ENCODE results near the gene SLC39A12.

Gene SLC39A12

DNA sequence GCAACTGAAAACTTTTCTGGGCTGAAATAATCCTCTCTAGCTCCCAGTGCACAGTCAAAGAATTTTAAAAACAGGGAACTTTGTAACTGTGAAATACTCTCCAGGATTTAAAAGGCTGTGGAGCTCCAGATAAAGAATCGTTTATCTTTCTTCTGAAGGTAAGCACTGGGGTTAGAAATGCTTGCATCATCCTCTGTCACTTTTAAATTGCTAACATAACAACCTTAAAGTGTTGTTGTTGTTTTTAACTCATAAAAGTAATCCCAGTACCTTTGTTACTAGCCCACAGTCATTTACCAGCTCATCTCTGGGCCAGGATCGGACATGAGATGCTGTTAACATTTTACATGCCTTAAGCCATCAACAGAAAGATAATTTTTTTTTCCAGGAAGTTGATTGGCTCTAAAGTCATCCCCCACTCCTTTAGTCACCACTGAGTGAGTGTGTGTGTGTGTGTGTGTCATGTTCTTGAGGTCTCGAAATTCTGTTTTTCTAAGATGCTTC, at the start of gene SLC39A12:
SLC39A12 (plus strand) TSS at position 51 of the 504 bp plus-strand sequence. CDS start 1,359 bp downstream, outside the sequence.
- Histone ChIP-seq H3K36me3 (ENCODE audit: control insufficient read depth, insufficient read depth, low read length) (no peaks in the 10 kb centered on the region), H3K27me3 (replicated peaks; ENCODE audit: control insufficient read depth, insufficient read depth, low read length) (no peaks in the 10 kb centered on the region), H3K4me3 (replicated peaks; ENCODE audit: low read depth, low read length) (no peak within 1 kb of the TSS)
- TF ChIP-seq, protein P1, sequence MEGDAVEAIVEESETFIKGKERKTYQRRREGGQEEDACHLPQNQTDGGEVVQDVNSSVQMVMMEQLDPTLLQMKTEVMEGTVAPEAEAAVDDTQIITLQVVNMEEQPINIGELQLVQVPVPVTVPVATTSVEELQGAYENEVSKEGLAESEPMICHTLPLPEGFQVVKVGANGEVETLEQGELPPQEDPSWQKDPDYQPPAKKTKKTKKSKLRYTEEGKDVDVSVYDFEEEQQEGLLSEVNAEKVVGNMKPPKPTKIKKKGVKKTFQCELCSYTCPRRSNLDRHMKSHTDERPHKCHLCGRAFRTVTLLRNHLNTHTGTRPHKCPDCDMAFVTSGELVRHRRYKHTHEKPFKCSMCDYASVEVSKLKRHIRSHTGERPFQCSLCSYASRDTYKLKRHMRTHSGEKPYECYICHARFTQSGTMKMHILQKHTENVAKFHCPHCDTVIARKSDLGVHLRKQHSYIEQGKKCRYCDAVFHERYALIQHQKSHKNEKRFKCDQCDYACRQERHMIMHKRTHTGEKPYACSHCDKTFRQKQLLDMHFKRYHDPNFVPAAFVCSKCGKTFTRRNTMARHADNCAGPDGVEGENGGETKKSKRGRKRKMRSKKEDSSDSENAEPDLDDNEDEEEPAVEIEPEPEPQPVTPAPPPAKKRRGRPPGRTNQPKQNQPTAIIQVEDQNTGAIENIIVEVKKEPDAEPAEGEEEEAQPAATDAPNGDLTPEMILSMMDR (IDR thresholded peaks at IDR 0.05; ENCODE audit: insufficient read depth, low read length, poor library complexity, severe bottlenecking): no peak
- no peak for DNase-seq (ENCODE audit: extremely low read depth, insufficient read length)

GRCh38 chr10:17904564-17904963, 47.2 kb upstream of the SLC39A12 start:
- Histone ChIP-seq H3K4me3 (replicated peaks; ENCODE audit: low read depth, low read length) (no peak overlapping the region), H3K36me3 (ENCODE audit: control insufficient read depth, insufficient read depth, low read length) (no peaks in the 10 kb centered on the region), H3K27me3 (replicated peaks; ENCODE audit: control insufficient read depth, insufficient read depth, low read length) (no peaks in the 10 kb centered on the region)
- DNase-seq (ENCODE audit: extremely low read depth, insufficient read length): no peak
- TF ChIP-seq, protein P1 (IDR thresholded peaks at IDR 0.05; ENCODE audit: insufficient read depth, low read length, poor library complexity, severe bottlenecking): no peak

DNA sequence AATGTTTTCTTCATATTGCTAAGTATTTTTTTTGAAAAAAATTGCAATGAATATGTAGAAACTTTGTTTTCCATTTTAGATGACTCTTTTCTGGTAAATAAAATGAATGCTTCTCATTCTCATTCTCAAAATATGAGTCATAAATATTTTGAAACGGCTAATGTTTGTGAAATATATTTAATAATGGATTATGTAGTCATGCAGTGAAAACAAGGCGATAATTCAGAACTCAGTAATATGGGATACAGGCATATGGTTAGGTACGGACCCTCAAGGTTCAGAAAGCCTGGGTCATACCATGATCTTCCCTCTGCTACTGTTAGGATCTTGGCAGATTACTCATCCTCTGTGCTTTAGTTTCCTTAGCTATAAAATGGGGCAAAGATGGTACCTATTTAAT, 46.2 kb upstream of the SLC39A12 start:
- TF ChIP-seq, protein P1 (IDR thresholded peaks at IDR 0.05; ENCODE audit: insufficient read depth, low read length, poor library complexity, severe bottlenecking): no peak
- DNase-seq (ENCODE audit: extremely low read depth, insufficient read length): no peak
- H3K4me3 ChIP-seq (replicated peaks; ENCODE audit: low read depth, low read length): no peak overlapping the region
- H3K36me3 ChIP-seq (ENCODE audit: control insufficient read depth, insufficient read depth, low read length): no peaks in the 10 kb centered on the region
- no peaks in the 10 kb centered on the region for H3K27me3 ChIP-seq (replicated peaks; ENCODE audit: control insufficient read depth, insufficient read depth, low read length)

DNA sequence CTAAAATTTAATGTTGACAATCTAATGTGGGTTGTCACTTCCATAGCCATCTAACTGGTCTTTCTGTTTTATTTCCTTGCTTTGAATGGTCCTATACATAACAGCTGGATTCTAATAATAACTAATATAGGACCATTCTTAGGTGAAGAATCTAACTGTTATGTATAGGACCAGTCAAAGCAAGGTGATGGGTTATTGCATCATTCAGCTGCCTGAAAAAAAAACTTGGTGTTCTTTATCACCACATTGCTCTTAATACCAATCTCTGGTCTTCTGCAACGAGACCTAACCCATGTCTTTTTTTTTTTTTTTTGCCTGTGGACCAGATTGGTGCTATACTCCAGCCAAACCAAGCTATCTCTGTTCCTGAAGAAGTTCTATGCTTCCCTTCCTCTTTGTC, 45.7 kb upstream of the SLC39A12 start:
- no peaks in the 10 kb centered on the region for H3K27me3 ChIP-seq (replicated peaks; ENCODE audit: control insufficient read depth, insufficient read depth, low read length)
- H3K36me3 ChIP-seq (ENCODE audit: control insufficient read depth, insufficient read depth, low read length): no peaks in the 10 kb centered on the region
- TF ChIP-seq, protein P1 (IDR thresholded peaks at IDR 0.05; ENCODE audit: insufficient read depth, low read length, poor library complexity, severe bottlenecking): no peak
- no peak for DNase-seq (ENCODE audit: extremely low read depth, insufficient read length)
- H3K4me3 ChIP-seq (replicated peaks; ENCODE audit: low read depth, low read length): no peak overlapping the region

DNA sequence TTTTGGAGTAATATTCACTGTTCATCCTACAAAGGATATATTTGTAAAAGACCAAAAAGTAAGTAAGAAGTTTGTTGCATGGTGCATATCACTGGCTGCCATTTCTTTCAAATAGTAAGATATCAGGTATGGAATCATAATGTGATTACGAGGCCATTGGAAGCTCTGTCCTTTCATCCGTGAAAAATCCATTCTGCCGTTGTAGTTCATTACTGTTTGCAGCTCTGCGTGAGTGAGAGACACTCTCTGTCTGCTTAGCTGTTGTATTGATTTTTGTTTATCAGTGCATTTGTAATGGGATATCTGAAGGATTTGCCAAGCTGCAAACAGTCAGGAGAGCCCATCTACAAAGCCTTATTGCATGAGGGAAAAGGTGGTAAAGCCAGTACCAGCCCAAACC, 44.1 kb upstream of the SLC39A12 start:
- TF ChIP-seq, protein P1 (IDR thresholded peaks at IDR 0.05; ENCODE audit: insufficient read depth, low read length, poor library complexity, severe bottlenecking): no peak
- H3K4me3 ChIP-seq (replicated peaks; ENCODE audit: low read depth, low read length): no peak overlapping the region
- no peaks in the 10 kb centered on the region for H3K36me3 ChIP-seq (ENCODE audit: control insufficient read depth, insufficient read depth, low read length)
- no peaks in the 10 kb centered on the region for H3K27me3 ChIP-seq (replicated peaks; ENCODE audit: control insufficient read depth, insufficient read depth, low read length)
- DNase-seq (ENCODE audit: extremely low read depth, insufficient read length): no peak
